DOHH2 (cell line): ENCODE results near the gene ABCB11.

Experiments used
- H3F3A ChIP-seq: fragments of 200-600 bp; sonication (generic), shearing (Covaris generic); 2 replicates; pipeline ENCODE4 v1.6.0; 2016; ENCODE audit warnings: antibody characterized with exemption, mild to moderate bottlenecking; ENCODE audit not compliant: control insufficient read depth, insufficient read depth
- H3K27ac ChIP-seq: fragments of 200-600 bp; sonication (generic); 2 replicates; pipeline ENCODE4 v1.5.1; 2014; ENCODE audit warnings: low read depth, mild to moderate bottlenecking, low read length, moderate library complexity
- H3K27me3 ChIP-seq: fragments of 200-600 bp; sonication (generic); 2 replicates; pipeline ENCODE4 v1.6.1; 2014; ENCODE audit warnings: mild to moderate bottlenecking, low read length, mixed read lengths; ENCODE audit not compliant: control insufficient read depth
- H3K36me3 ChIP-seq: fragments of 200-600 bp; sonication (generic); 2 replicates; pipeline ENCODE4 v1.6.1; 2014; ENCODE audit warnings: mild to moderate bottlenecking, low read length, moderate library complexity, mixed read lengths; ENCODE audit not compliant: control insufficient read depth
- H3K4me1 ChIP-seq: fragments of 200-600 bp; sonication (generic); 2 replicates; pipeline ENCODE4 v1.6.1; 2014; ENCODE audit warnings: mild to moderate bottlenecking, low read length, mixed read lengths; ENCODE audit not compliant: control insufficient read depth
- H3K4me2 ChIP-seq: fragments of 200-600 bp; sonication (generic); 2 replicates; pipeline ENCODE4 v1.6.0; 2014; ENCODE audit warnings: mild to moderate bottlenecking, low read length, moderate library complexity
- H3K4me3 ChIP-seq: fragments of 200-600 bp; sonication (generic); 2 replicates; pipeline ENCODE4 v1.5.1; 2014; ENCODE audit warnings: mild to moderate bottlenecking, low read length, mixed read lengths
- H3K79me2 ChIP-seq: fragments of 200-600 bp; sonication (generic); 2 replicates; pipeline ENCODE4 v1.6.1; 2014; ENCODE audit warnings: mild to moderate bottlenecking, low read length, mixed read lengths; ENCODE audit not compliant: control insufficient read depth
- H3K9me2 ChIP-seq: fragments of 200-600 bp; sonication (generic); replicated peaks from 2 replicates; pipeline ENCODE4 v1.6.1; 2014; ENCODE audit warnings: mild to moderate bottlenecking, low read length, mixed read lengths; ENCODE audit not compliant: control insufficient read depth
- H3K9me3 ChIP-seq: fragments of 200-600 bp; sonication (generic); 2 replicates; pipeline ENCODE4 v1.6.1; 2014; ENCODE audit warnings: antibody characterized with exemption, low read length, mixed read lengths; ENCODE audit not compliant: control insufficient read depth, insufficient read depth
- H4K20me1 ChIP-seq: fragments of 200-600 bp; sonication (generic); 2 replicates; pipeline ENCODE4 v1.6.0; 2014; ENCODE audit warnings: low read depth, mild to moderate bottlenecking, antibody characterized with exemption, low read length, moderate library complexity; ENCODE audit not compliant: control insufficient read depth, insufficient read depth
- EZH2phosphoT487 ChIP-seq: fragments of 200-600 bp; sonication (generic); IDR thresholded peaks from 2 replicates; pipeline ENCODE4 v1.6.1; 2017; ENCODE audit warnings: borderline replicate concordance, mild to moderate bottlenecking, antibody characterized with exemption, low read length, moderate library complexity, mixed read lengths
- TF ChIP-seq, protein P1 (sequence below): fragments of 200-600 bp; sonication (generic); IDR thresholded peaks from one replicate; pipeline ENCODE4 v1.5.1; 2014; ENCODE audit warnings: antibody characterized with exemption, mild to moderate bottlenecking, low read depth, low read length; ENCODE audit not compliant: poor library complexity, severe bottlenecking

The ABCB11 gene

DNA sequence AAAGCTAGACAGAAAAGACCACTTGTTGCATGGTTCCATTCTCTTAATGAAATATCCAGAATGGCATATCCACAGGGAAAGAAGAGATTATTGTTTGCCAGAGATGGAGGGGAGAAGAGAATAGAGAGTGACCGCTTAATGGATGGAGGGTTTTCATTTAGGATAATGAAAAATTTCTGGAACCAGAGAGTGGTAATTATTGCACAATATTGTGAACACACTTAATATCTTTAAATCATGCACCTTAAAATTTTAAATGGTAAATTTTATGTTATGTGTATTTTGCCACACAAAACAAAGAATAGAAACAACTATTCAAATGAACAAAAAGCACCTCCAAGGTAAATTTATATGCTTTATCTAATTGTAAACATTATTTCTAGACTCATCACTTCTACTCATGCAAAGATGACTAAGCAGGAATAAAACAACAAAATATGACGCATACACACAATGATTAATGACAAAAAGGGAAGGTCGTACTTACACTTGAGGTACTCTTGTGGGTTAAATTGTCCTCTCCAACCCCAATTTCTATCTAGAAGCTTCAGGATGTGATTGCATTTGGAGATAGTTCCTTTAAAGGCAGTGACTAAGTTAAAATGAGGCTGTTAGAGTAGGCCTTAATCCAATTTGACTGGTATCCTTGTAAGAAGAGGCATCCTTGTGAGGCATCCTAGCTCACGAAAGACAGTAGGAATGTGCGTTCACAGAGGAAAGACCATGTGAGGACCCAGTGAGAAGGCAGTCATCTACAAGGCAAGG lies 19.5 kb upstream of the ABCB11 start:
- Histone ChIP-seq H3K79me2 (no peaks in the 10 kb centered on the region), H3K27ac (no peak overlapping the region), H3K27me3 (no peaks in the 10 kb centered on the region; the same call in 1 of the 2 replicates), H3K4me3 (no peak overlapping the region), H3K9me3 (peaks cover 4% of the 10 kb centered on the region; the same call in 1 of the 2 replicates), H3F3A (no peaks in the 10 kb centered on the region), H3K4me2 (no peak overlapping the region), H4K20me1 (no peaks in the 10 kb centered on the region), H3K4me1 (no peaks in the 10 kb centered on the region), H3K36me3 (no peaks in the 10 kb centered on the region), H3K9me2 (no peaks in the 10 kb centered on the region)
- TF ChIP-seq, protein P1, sequence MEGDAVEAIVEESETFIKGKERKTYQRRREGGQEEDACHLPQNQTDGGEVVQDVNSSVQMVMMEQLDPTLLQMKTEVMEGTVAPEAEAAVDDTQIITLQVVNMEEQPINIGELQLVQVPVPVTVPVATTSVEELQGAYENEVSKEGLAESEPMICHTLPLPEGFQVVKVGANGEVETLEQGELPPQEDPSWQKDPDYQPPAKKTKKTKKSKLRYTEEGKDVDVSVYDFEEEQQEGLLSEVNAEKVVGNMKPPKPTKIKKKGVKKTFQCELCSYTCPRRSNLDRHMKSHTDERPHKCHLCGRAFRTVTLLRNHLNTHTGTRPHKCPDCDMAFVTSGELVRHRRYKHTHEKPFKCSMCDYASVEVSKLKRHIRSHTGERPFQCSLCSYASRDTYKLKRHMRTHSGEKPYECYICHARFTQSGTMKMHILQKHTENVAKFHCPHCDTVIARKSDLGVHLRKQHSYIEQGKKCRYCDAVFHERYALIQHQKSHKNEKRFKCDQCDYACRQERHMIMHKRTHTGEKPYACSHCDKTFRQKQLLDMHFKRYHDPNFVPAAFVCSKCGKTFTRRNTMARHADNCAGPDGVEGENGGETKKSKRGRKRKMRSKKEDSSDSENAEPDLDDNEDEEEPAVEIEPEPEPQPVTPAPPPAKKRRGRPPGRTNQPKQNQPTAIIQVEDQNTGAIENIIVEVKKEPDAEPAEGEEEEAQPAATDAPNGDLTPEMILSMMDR, result no peak
- TF ChIP-seq EZH2phosphoT487, result no peak

DNA sequence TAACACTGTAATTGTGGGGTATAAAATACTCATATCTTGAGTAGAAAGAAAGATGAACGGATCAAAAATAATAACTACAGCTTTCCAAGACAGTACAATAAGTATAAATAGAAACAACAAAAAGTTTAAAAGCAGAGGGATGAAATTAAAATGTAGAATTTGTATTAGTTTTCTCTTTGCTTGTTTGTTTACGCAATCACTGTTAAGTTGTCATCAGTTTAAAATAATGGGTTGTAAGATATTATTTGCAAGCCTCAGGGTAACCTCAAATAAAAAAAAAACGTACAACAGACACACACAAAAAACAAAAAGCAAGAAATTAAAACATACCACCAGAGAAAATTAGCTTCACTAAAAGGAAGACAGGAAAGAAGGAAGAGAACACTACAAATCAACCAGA lies 18.0 kb upstream of the ABCB11 start:
- H3K9me3 ChIP-seq, result no peaks in the 10 kb centered on the region
- no peak for TF ChIP-seq EZH2phosphoT487
- TF ChIP-seq, protein P1, result no peak
- no peaks in the 10 kb centered on the region for H3F3A ChIP-seq
- no peaks in the 10 kb centered on the region for H3K79me2 ChIP-seq
- H3K4me1 ChIP-seq, result no peaks in the 10 kb centered on the region
- H3K4me2 ChIP-seq, result no peak overlapping the region
- H3K36me3 ChIP-seq, result no peaks in the 10 kb centered on the region
- no peaks in the 10 kb centered on the region for H3K9me2 ChIP-seq
- no peaks in the 10 kb centered on the region; the same call in 1 of the 2 replicates for H3K27me3 ChIP-seq
- H3K4me3 ChIP-seq, result no peak overlapping the region
- no peaks in the 10 kb centered on the region for H4K20me1 ChIP-seq
- H3K27ac ChIP-seq, result no peak overlapping the region

DNA sequence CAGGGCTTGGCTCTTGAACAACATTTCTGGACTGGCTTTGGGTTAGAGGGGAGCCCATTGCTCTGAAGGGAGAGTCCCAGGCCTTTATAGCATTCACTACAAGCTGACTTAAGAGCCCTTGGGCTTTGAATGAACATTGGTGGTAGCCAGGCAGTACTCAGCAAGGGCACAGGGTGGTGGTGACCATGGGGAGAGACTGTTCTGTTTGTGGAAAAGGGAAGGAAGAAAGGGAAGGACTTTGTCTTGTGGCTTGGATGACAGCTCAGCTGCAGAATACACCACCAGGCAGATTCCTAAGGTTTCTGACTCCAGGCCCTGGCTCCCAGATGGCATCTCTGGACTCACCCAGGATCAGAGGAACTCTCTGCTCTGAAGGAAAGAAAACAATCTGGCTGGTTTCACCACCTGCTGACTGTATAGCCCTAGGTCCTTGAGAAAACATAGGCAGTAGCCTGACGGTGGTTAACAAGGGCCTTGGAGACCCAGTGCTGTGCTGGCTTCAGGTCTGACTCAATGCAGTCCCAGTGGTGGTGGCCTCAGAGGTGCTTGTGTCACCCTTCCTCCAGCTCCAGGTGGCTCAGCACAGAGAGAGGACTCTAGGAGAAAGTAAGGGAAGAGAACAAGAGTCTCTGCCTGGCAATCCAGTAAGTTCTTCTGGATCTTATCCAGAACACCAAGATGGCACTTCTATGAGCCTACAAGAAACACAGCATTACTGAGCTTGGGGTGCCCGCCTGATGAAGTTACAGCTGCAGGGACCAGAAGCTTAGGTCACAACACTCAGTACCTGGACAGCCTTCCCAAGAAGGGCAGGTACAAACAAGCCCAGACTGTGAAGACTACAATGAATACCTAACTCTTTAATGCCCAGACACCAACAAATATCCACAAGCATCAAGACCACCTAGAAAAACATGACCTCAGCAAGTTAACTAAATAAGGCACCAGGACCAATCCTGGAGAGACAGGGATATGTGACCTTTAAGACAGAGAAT lies 16.4 kb upstream of the ABCB11 start:
- Histone ChIP-seq H3K9me3 (peaks cover 5% of the 10 kb centered on the region; the same call in 1 of the 2 replicates), H3K27ac (no peak overlapping the region), H3K9me2 (no peaks in the 10 kb centered on the region), H3K36me3 (no peaks in the 10 kb centered on the region), H3K4me2 (no peak overlapping the region), H3K4me3 (no peak overlapping the region), H4K20me1 (no peaks in the 10 kb centered on the region), H3K79me2 (no peaks in the 10 kb centered on the region), H3F3A (no peaks in the 10 kb centered on the region), H3K27me3 (no peaks in the 10 kb centered on the region; the same call in 1 of the 2 replicates), H3K4me1 (no peaks in the 10 kb centered on the region)
- TF ChIP-seq EZH2phosphoT487, result no peak
- TF ChIP-seq, protein P1, result no peak
